ENCODE results near the gene TAC4.

DNA sequence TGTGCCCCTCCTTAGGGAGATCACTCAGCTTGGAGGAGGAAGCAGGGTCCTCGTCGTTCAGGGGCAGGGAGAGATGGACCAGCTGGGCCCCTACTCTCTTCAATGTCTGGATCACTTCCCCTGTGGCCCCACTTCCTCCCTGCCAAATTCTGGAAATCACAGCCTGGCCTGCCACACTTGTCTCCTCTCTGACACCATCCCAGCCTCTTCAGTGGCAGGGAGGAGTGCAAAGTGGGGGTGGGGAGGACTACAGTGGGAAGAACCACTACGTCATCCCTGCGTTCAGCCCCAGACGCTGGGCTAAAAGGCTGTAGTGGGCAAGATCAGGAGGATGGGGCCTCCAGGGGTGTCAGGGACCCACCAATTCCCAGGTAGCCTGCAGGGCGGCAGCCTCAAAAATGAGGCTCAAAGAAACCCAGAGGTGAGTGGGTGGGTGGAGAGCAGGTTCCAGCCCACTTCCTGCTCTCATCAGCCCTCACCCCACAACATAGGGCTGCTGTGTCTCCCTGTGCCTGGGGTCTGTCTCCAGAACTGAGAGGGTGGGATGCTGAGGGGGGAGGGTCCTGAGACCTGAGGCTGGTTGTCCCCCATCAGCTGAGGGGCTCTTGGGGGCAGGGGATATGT is 25.0 kb upstream of the TAC4 start:
- TF ChIP-seq NFIC (IDR thresholded peaks at IDR 0.05; ENCODE audit: low read depth, low read length) (no peak), SMC3 (IDR thresholded peaks at IDR 0.05; ENCODE audit: borderline replicate concordance, low read length) (no peak), CTCF (IDR thresholded peaks at IDR 0.05 in 2 of 3, conservative IDR thresholded peaks at IDR 0.05 in 1 of 3; ENCODE audit: control insufficient read depth in 2 of 3, extremely low read depth in 1 of 3, insufficient read depth in 1 of 3, low read depth in 3 of 3, low read length in 3 of 3) (no peak), GABPA (IDR thresholded peaks at IDR 0.05; ENCODE audit: low read depth) (no peak), EP300 (IDR thresholded peaks at IDR 0.05; ENCODE audit: borderline replicate concordance in 1 of 2, control insufficient read depth in 1 of 2, low read depth in 2 of 2, low read length in 2 of 2) (no peak), ASH2L (IDR thresholded peaks at IDR 0.05; ENCODE audit: borderline replicate concordance, low read depth) (no peak), EZH2 (IDR thresholded peaks at IDR 0.05; ENCODE audit: borderline replicate concordance, control insufficient read depth, low read depth, low read length) (no peak), POLR2A (IDR thresholded peaks at IDR 0.05; ENCODE audit: low read depth, low read length) (no peak), CREB1 (IDR thresholded peaks at IDR 0.05; ENCODE audit: low read depth) (no peak)
- TF ChIP-seq, protein P1, sequence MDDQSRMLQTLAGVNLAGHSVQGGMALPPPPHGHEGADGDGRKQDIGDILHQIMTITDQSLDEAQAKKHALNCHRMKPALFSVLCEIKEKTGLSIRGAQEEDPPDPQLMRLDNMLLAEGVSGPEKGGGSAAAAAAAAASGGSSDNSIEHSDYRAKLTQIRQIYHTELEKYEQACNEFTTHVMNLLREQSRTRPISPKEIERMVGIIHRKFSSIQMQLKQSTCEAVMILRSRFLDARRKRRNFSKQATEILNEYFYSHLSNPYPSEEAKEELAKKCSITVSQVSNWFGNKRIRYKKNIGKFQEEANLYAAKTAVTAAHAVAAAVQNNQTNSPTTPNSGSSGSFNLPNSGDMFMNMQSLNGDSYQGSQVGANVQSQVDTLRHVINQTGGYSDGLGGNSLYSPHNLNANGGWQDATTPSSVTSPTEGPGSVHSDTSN (IDR thresholded peaks at IDR 0.05; ENCODE audit: insufficient replicate concordance, low read depth, low read length) = no peak
